BLaER1 (cell line): ENCODE results near the gene TIMM50.
"Not testable (repeated sequence)": the region's sequence is repeated elsewhere in the genome, so short reads cannot be mapped to it uniquely, and the experiment has no call there.

ENCODE experiments used
- H3K27ac ChIP-seq: shearing (Covaris generic); formaldehyde crosslinking; 2 replicates; pipeline ENCODE4 v1.8.1; 2022
- H3K27me3 ChIP-seq: shearing (Covaris generic); formaldehyde crosslinking; 2 replicates; pipeline ENCODE4 v1.8.1; 2022
- H3K36me3 ChIP-seq: shearing (Covaris generic); formaldehyde crosslinking; 2 replicates; pipeline ENCODE4 v1.8.1; 2022
- H3K4me1 ChIP-seq: shearing (Covaris generic); formaldehyde crosslinking; 2 replicates; pipeline ENCODE4 v1.8.1; 2022
- H3K4me2 ChIP-seq: shearing (Covaris generic); formaldehyde crosslinking; 2 replicates; pipeline ENCODE4 v1.8.1; 2022
- H3K4me3 ChIP-seq: shearing (Covaris generic); formaldehyde crosslinking; 2 replicates; pipeline ENCODE4 v1.8.1; 2022
- H3K9ac ChIP-seq: shearing (Covaris generic); formaldehyde crosslinking; 2 replicates; pipeline ENCODE4 v1.8.1; 2022
- H3K9me3 ChIP-seq: shearing (Covaris generic); formaldehyde crosslinking; 2 replicates; pipeline ENCODE4 v1.8.1; 2022
- H4K20me1 ChIP-seq: shearing (Covaris generic); formaldehyde crosslinking; 2 replicates; pipeline ENCODE4 v1.8.1; 2022
- Cebpa-rat ChIP-seq: shearing (Covaris generic); IDR thresholded peaks from 2 replicates; pipeline ENCODE4 v1.8.1; 2022

TIMM50 gene

DNA sequence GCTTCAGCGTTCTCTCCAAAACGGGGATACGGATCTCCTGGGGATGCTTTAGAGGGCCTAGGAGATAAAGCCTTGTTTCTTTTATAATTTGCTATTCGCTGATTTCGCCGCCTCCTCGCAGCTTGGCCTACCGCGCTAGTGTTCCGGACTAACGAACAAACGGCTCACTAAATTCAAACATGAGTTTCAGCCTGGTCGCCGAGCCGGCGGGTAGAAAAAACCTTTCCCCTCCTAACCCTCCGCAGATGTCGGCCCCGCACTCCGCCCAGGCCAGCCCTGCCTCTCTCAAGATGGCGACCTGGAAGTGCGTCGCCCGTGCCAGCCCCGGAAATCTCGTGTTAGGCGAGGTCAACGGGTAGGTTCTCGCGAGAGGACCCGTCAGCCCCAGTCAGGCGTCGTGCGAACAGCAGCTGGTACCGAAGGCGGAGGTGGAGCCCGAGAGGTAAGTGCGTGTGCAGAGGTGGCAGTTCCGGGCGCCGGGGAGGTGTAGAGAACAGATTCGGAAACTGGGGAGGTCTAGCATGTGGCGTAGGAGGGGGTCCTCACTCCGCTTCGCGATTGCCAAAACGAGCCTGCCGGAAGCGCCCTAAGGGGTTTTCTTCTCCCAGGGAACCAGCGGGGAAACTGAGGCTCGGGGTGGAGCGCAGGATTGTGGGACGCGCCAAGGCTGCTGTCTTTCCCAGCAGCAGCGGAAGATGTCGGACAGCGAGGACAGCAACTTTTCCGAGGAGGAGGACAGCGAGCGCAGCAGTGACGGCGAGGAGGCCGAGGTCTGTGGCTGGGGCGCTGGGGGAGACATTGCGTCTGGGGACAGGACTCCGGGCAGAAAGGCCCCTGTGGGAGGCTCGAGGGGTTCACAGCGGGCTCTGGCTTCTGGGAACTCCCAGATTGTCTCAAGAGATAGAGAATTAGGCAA, 35.2 kb upstream of the TIMM50 start, which contains the start of gene SUPT5H:
TSS of gene SUPT5H (plus strand) at position 387 of the 916 bp plus-strand sequence. CDS start at position 696, 309 bp downstream.
- Histone ChIP-seq H3K27me3 (no peaks in the 10 kb centered on the region), H3K4me1 (peaks cover 62% of the 10 kb centered on the region), H4K20me1 (peaks cover 47% of the 10 kb centered on the region), H3K9me3 (no peaks in the 10 kb centered on the region), H3K36me3 (peaks cover 39% of the 10 kb centered on the region), H3K27ac (peak within 1 kb of the TSS; percentile 96), H3K4me2 (peak within 1 kb of the TSS; percentile 97), H3K9ac (peak within 1 kb of the TSS; percentile 99), H3K4me3 (peak within 1 kb of the TSS; percentile 81)
- no peak for TF ChIP-seq Cebpa-rat

DNA sequence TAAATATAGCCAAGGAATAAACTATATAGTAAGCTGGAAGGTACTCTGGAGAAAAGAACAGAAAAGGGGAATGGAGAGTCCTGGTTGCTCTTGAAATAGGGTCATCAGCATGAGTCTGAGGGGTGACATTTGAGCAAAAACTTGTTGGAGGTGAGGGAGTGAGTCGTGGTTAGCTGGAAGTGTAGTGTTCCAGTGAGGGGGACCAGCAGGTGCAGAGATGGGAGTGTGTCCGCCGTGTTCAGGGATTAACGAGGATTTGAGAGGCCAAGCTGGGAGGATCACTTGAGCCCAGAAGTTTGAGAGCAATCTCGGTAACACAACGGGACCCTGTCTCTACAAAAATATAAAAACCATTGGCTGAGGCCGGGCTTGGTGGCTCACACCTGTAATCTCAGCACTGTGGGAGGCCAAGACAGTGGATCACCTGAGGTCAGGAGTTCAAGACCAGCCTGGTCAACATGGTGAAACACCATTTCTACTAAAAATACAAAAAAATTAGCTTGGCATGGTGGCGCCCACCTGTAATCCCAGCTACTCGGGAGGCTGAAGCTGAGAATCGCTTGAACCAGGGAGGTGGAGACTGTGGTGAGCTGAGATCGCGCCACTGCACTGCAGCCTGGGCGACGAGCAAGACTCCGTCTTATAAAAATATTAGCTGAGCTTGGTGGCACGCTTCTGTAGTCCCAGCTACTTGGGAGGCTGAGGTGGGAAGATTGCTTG, 34.1 kb upstream of the TIMM50 start:
- Histone ChIP-seq H3K27me3 (no peaks in the 10 kb centered on the region), H3K9ac (peak overlapping the region; percentile 99), H3K36me3 (peaks cover 48% of the 10 kb centered on the region), H3K4me3 (peak overlapping the region; percentile 81), H3K9me3 (no peaks in the 10 kb centered on the region), H3K4me1 (peaks cover 53% of the 10 kb centered on the region), H4K20me1 (peaks cover 58% of the 10 kb centered on the region), H3K4me2 (peak overlapping the region; percentile 96), H3K27ac (peak overlapping the region; percentile 96)
- no peak for TF ChIP-seq Cebpa-rat

GRCh38 chr19:39448271-39448670, 32.4 kb upstream of the TIMM50 start:
- no peak for TF ChIP-seq Cebpa-rat
- no peak overlapping the region for H3K27ac ChIP-seq

GRCh38 chr19:39449116-39449797, 31.4 kb upstream of the TIMM50 start:
- peaks cover 46% of the 10 kb centered on the region for H3K4me1 ChIP-seq
- H4K20me1 ChIP-seq = peaks cover 85% of the 10 kb centered on the region
- H3K27me3 ChIP-seq = no peaks in the 10 kb centered on the region
- H3K4me2 ChIP-seq = 0 out of 2 replicates have a peak overlapping the region, but pooled peaks have one; percentile 96
- 0 out of 2 replicates have a peak overlapping the region, but pooled peaks have one; percentile 0 for H3K9ac ChIP-seq
- H3K27ac ChIP-seq = no peak overlapping the region
- no peaks in the 10 kb centered on the region for H3K9me3 ChIP-seq
- H3K4me3 ChIP-seq = no peak overlapping the region
- peaks cover 75% of the 10 kb centered on the region for H3K36me3 ChIP-seq
- TF ChIP-seq Cebpa-rat = no peak

More at GRCh38 chr19:39448271-39448670, 32.4 kb upstream of the TIMM50 start:
- peak overlapping the region; percentile 9; the same call in 1 of the 2 replicates for H3K9ac ChIP-seq
- H3K4me2 ChIP-seq = peak overlapping the region; percentile 96
- no peak overlapping the region for H3K4me3 ChIP-seq
- H3K9me3 ChIP-seq = no peaks in the 10 kb centered on the region
- peaks cover 53% of the 10 kb centered on the region for H3K4me1 ChIP-seq
- H4K20me1 ChIP-seq = peaks cover 75% of the 10 kb centered on the region
- H3K27me3 ChIP-seq = no peaks in the 10 kb centered on the region
- H3K36me3 ChIP-seq = peaks cover 65% of the 10 kb centered on the region

- Histone ChIP-seq H4K20me1 (peaks cover 100% of the 10 kb centered on the region), H3K36me3 (peaks cover 95% of the 10 kb centered on the region), H3K4me1 (peaks cover 41% of the 10 kb centered on the region)
- not testable (repeated sequence) for H3K27me3 ChIP-seq, H3K9me3 ChIP-seq, H3K4me2 ChIP-seq, H3K27ac ChIP-seq, H3K9ac ChIP-seq, H3K4me3 ChIP-seq
These were observed 29.4 kb upstream of the TIMM50 start for GRCh38 chr19:39451257-39451656.

- no peak overlapping the region for H3K27ac ChIP-seq
These were observed 17.2 kb upstream of the TIMM50 start for GRCh38 chr19:39463403-39463802.

GRCh38 chr19:39465956-39466747, 14.5 kb upstream of the TIMM50 start:
- Histone ChIP-seq H3K4me3 (no peak overlapping the region), H3K4me2 (no peak overlapping the region), H3K36me3 (peaks cover 100% of the 10 kb centered on the region), H3K4me1 (peaks cover 46% of the 10 kb centered on the region), H3K27me3 (no peaks in the 10 kb centered on the region), H4K20me1 (peaks cover 40% of the 10 kb centered on the region), H3K9me3 (no peaks in the 10 kb centered on the region), H3K27ac (no peak overlapping the region), H3K9ac (no peak overlapping the region)
- no peak for TF ChIP-seq Cebpa-rat

More at GRCh38 chr19:39463403-39463802, 17.2 kb upstream of the TIMM50 start:
- Histone ChIP-seq H3K4me2 (no peak overlapping the region), H3K27me3 (no peaks in the 10 kb centered on the region), H3K4me1 (peaks cover 35% of the 10 kb centered on the region), H3K9ac (no peak overlapping the region), H3K9me3 (no peaks in the 10 kb centered on the region), H3K36me3 (peaks cover 100% of the 10 kb centered on the region), H3K4me3 (no peak overlapping the region), H4K20me1 (peaks cover 51% of the 10 kb centered on the region)
- TF ChIP-seq Cebpa-rat = no peak

- no peak for TF ChIP-seq Cebpa-rat
- Histone ChIP-seq H3K4me2 (peak overlapping the region; percentile 69), H3K27ac (peak overlapping the region; percentile 66), H3K9ac (no peak overlapping the region), H3K4me3 (no peak overlapping the region), H3K4me1 (peaks cover 55% of the 10 kb centered on the region), H3K27me3 (no peaks in the 10 kb centered on the region), H3K36me3 (peaks cover 100% of the 10 kb centered on the region), H4K20me1 (peaks cover 55% of the 10 kb centered on the region), H3K9me3 (no peaks in the 10 kb centered on the region)
These were observed 12.7 kb upstream of the TIMM50 start for GRCh38 chr19:39467941-39468340.

DNA sequence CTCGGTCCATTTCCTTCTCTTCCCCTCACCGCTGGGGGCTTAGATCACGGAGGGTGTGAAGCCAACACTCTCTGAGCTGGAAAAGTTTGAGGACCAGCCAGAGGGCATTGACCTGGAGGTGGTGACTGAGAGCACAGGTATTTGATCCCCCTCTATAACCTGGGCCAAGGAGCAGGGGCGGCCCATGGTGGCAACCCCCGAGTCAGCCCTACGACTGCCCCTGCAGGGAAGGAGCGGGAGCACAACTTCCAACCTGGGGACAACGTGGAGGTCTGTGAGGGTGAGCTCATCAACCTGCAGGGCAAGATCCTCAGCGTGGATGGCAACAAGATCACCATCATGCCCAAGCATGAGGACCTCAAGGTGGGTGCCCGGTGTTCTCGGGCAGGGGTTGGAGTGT, 11.6 kb upstream of the TIMM50 start:
- Histone ChIP-seq H3K9ac (0 out of 2 replicates have a peak overlapping the region, but pooled peaks have one; percentile 24), H3K27me3 (no peaks in the 10 kb centered on the region), H3K4me3 (no peak overlapping the region; the same call in 1 of the 2 replicates), H3K27ac (peak overlapping the region; percentile 66), H3K4me2 (peak overlapping the region; percentile 69), H3K4me1 (peaks cover 54% of the 10 kb centered on the region), H3K9me3 (no peaks in the 10 kb centered on the region), H3K36me3 (peaks cover 100% of the 10 kb centered on the region), H4K20me1 (peaks cover 55% of the 10 kb centered on the region)
- no peak for TF ChIP-seq Cebpa-rat
